ENCODE results near the gene PITPNM2.

- TF ChIP-seq CTCF (IDR thresholded peaks at IDR 0.05; ENCODE audit: low read length), result no peak
- no peak for TF ChIP-seq EZH2 (IDR thresholded peaks at IDR 0.05; ENCODE audit: borderline replicate concordance, low read length)
Measured at GRCh38 chr12:123152833-123153232, 1.9 kb upstream of the PITPNM2 start.
